Right lung (tissue), 5 donors: ENCODE results near the gene AGPAT2. TPM values are rescaled to one million over a fixed set of nuclear protein-coding genes. Genes with fewer than 3 reads are reported as not detected.
"Not testable (repeated sequence)": the region's sequence is repeated elsewhere in the genome, so short reads cannot be mapped to it uniquely, and the experiment has no call there.

ENCODE experiments used
- DNase-seq, 2 donors: peaks; one replicate each; pipeline ENCODE4 v3.0.0-alpha.2; 2013
- polyA plus RNA-seq, 5 donors: library from polyadenylated mRNA; unstranded; fragments of 120-200 nt; gene quantifications; one replicate each; pipeline versions ENCODE4 v1.2.1 to v1.2.3, GENCODE V29; 2013; ENCODE audit warnings: inconsistent platforms in 1 of 5, low replicate concordance in 1 of 5; ENCODE audit not compliant: insufficient read length in 5 of 5, insufficient read depth in 1 of 5

AGPAT2 gene
- polyA plus RNA-seq, 5 donors: 23.1 to 55.6 (median 27.8) TPM

GRCh38 chr9:136646827-136647711, 40.2 kb downstream of the AGPAT2 start:
- no peak for DNase-seq

- DNase-seq: peak; percentile 64 to 67
Observed at GRCh38 chr9:136645903-136646754, 41.1 kb downstream of the AGPAT2 start.

GRCh38 chr9:136645352-136645902, 41.8 kb downstream of the AGPAT2 start:
- no peak for DNase-seq

GRCh38 chr9:136644593-136645351, 42.5 kb downstream of the AGPAT2 start:
- no peak for DNase-seq

GRCh38 chr9:136644343-136644592, 43.0 kb downstream of the AGPAT2 start:
- peak; percentile 70 to 73 for DNase-seq

- DNase-seq: no peak
Observed at GRCh38 chr9:136643596-136644342, 43.5 kb downstream of the AGPAT2 start.

DNA sequence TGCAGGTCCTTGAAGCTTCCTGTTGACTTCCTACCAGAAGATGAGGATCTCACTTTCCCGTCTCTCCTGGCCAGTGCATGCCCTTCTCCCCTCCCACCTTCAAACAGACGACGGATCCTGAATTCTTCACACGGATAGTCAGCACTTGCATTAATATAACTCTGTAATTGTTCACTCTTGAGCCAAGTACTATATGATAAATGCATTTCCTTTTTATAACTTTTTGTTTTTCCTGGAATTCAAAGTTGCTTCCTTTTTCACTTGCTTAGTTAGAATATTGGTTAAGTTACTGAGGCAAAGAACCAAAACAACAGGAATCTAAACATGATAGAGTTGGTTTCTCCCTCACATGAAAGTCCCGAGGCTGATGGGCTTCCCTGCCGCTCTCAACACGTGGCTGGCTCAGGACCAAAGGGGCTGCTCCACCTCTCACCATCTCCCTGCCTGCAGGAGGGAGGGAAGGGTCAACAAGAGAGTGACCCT, 44.8 kb downstream of the AGPAT2 start:
- no peak for DNase-seq

- no peak for DNase-seq
Observed at GRCh38 chr9:136640171-136641111, 46.8 kb downstream of the AGPAT2 start.

- no peak for DNase-seq
Observed at GRCh38 chr9:136634904-136635303, 52.4 kb downstream of the AGPAT2 start.

- not testable (repeated sequence) for DNase-seq
Observed at GRCh38 chr9:136632491-136633106, 54.7 kb downstream of the AGPAT2 start.

- DNase-seq: not testable (repeated sequence)
Observed at GRCh38 chr9:136632072-136632471, 55.2 kb downstream of the AGPAT2 start.

GRCh38 chr9:136631038-136632000, 55.9 kb downstream of the AGPAT2 start:
- DNase-seq: peak in 1 of 2 donors; percentile 73

DNA sequence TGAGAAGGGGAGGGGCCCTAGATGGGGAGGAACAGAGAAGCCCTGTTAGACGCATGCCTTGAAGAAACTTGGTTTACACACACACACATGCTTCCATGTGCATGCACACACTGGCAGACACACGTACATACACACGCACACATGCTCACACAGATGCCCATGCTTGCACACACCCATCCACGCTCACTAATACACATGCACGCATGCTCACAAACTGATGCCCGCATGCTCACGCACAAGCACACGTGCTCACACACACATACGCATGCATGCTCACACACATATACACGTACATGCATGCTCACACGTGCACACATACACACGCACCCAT, 56.6 kb downstream of the AGPAT2 start:
- DNase-seq: no peak

DNA sequence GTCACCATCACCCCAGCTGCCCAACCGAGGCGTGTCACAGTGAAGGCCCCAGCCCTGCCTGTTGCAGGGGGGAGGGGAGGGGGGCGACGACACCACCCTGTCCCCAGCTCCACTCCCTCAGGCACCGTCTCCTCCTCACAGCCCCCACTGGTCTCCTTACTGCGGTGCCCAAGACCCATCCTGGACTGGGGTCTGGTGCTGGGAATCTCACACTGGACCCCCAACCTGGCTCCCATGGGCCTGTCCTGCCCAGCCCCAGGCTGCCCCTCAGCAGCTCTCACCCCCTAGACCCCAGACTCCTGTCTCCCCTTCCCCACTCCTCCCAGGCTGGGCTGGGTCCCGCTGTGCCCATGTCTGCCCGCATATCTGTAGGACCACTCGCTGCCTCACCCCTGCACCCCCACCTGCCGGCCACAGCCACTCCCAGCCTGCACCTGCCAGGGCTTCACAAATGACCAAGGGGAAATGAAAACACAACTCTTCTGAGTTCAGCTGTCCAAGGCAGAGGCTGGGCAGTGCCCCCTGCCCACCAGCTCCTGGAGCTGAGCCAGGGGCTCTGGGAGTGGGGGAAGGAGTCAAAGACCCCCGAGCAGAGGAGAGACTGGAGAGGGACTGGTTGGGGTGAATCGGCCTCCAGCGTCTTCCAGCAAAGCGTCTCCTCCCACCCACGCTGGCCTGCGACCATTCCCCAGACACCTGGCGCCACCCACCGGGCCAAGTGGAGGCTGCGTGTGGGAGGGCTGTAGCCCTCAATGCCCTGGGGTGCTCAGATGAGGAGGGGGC, 57.2 kb downstream of the AGPAT2 start:
- DNase-seq: no peak

GRCh38 chr9:136629001-136629878, 58.0 kb downstream of the AGPAT2 start:
- DNase-seq: no peak

GRCh38 chr9:136628268-136628667, 59.0 kb downstream of the AGPAT2 start:
- no peak for DNase-seq
